Measurements from ENCODE around the gene SENP2.
"Not testable (repeated sequence)": the region's sequence is repeated elsewhere in the genome, so short reads cannot be mapped to it uniquely, and the experiment has no call there.

Gene SENP2

GRCh38 chr3:185586686-185587039 is 568 bp downstream of the SENP2 start:
- no peak for DNase-seq (ENCODE audit: low read depth in 2 of 2)

GRCh38 chr3:185594073-185594472 is 8.0 kb downstream of the SENP2 start:
- DNase-seq (ENCODE audit: low read depth in 2 of 2), result no peak

GRCh38 chr3:185595526-185595925 is 9.4 kb downstream of the SENP2 start:
- no peak for DNase-seq (ENCODE audit: low read depth in 2 of 2)

- DNase-seq (ENCODE audit: low read depth in 2 of 2), result no peak
These were observed 19.5 kb downstream of the SENP2 start for GRCh38 chr3:185605566-185605965.

GRCh38 chr3:185606196-185606595 is 20.1 kb downstream of the SENP2 start:
- DNase-seq (ENCODE audit: low read depth in 2 of 2), result no peak

GRCh38 chr3:185613016-185613415 is 26.9 kb downstream of the SENP2 start:
- DNase-seq (ENCODE audit: low read depth in 2 of 2), result no peak

GRCh38 chr3:185623939-185624665 is 38.0 kb downstream of the SENP2 start:
- DNase-seq (ENCODE audit: low read depth in 2 of 2), result no peak

GRCh38 chr3:185625784-185626183 is 39.7 kb downstream of the SENP2 start:
- DNase-seq (ENCODE audit: low read depth in 2 of 2), result no peak

GRCh38 chr3:185629554-185630181 is 43.6 kb downstream of the SENP2 start:
- DNase-seq (ENCODE audit: low read depth in 2 of 2), result no peak

GRCh38 chr3:185630182-185630622 is 44.1 kb downstream of the SENP2 start:
- no peak for DNase-seq (ENCODE audit: low read depth in 2 of 2)

GRCh38 chr3:185631108-185631507 is 45.0 kb downstream of the SENP2 start:
- no peak for DNase-seq (ENCODE audit: low read depth in 2 of 2)

- no peak for DNase-seq (ENCODE audit: low read depth in 2 of 2)
These were observed 45.6 kb downstream of the SENP2 start for GRCh38 chr3:185631508-185632206.

- no peak for DNase-seq (ENCODE audit: low read depth in 2 of 2)
These were observed 46.9 kb downstream of the SENP2 start for GRCh38 chr3:185632996-185633395.

GRCh38 chr3:185637388-185637787 is 51.3 kb downstream of the SENP2 start:
- no peak for DNase-seq (ENCODE audit: low read depth in 2 of 2)

- not testable (repeated sequence) for DNase-seq (ENCODE audit: low read depth in 2 of 2)
These were observed 52.6 kb downstream of the SENP2 start for GRCh38 chr3:185638651-185639050.

GRCh38 chr3:185639632-185640206 is 53.6 kb downstream of the SENP2 start:
- no peak for DNase-seq (ENCODE audit: low read depth in 2 of 2)

GRCh38 chr3:185640308-185640707 is 54.2 kb downstream of the SENP2 start:
- no peak for DNase-seq (ENCODE audit: low read depth in 2 of 2)

- DNase-seq (ENCODE audit: low read depth in 2 of 2), result not testable (repeated sequence)
These were observed 59.1 kb downstream of the SENP2 start for GRCh38 chr3:185645191-185645590.

GRCh38 chr3:185645596-185646381 is 59.7 kb downstream of the SENP2 start:
- no peak for DNase-seq (ENCODE audit: low read depth in 2 of 2)

GRCh38 chr3:185646382-185647133 is 60.5 kb downstream of the SENP2 start:
- no peak for DNase-seq (ENCODE audit: low read depth in 2 of 2)

All from activated CD4-positive, alpha-beta T cell treated with anti-CD3 and anti-CD28 coated beads for 24 hours (primary cell).